Ishikawa (cell line): ENCODE measurements around the gene ECT2L.

Experiments used
- CEBPB ChIP-seq: IDR thresholded peaks from 2 replicates; pipeline ENCODE4 v1.6.1; 2012
- EGR1 ChIP-seq: IDR thresholded peaks from 2 replicates; pipeline ENCODE4 v1.6.1; 2012
- TAF1 ChIP-seq: IDR thresholded peaks from 2 replicates; pipeline ENCODE4 v1.6.1; 2012; ENCODE audit warnings: low read depth, mild to moderate bottlenecking
- USF1 ChIP-seq: IDR thresholded peaks from 2 replicates; pipeline ENCODE4 v1.6.1; 2012
- YY1 ChIP-seq: IDR thresholded peaks from 2 replicates; pipeline ENCODE4 v1.6.1; 2012; ENCODE audit warnings: low read depth

GRCh38 chr6:138795809-138796603, at the start of gene ECT2L:
- TF ChIP-seq CEBPB (no peak), TAF1 (no peak), EGR1 (no peak), YY1 (no peak), USF1 (no peak)
